ENCODE measurements around the gene EID3.
"Not testable (repeated sequence)": the region's sequence is repeated elsewhere in the genome, so short reads cannot be mapped to it uniquely, and the experiment has no call there.

- TF ChIP-seq POLR2A, CTCF (IDR thresholded peaks at IDR 0.05): not testable (repeated sequence)
These were observed 28.7 kb downstream of the EID3 start for GRCh38 chr12:104332273-104332672.
